ENCODE data around the gene MICAL3.

GRCh38 chr22:17960011-17960410, 64.3 kb downstream of the MICAL3 start:
- TF ChIP-seq EZH2phosphoT487 (IDR thresholded peaks at IDR 0.05; ENCODE audit: low read length): no peak
- TF ChIP-seq CTCF (IDR thresholded peaks at IDR 0.05; ENCODE audit: low read length): no peak

Data from MM.1S (cell line).